Measurements from ENCODE around the gene SIPA1L2. TPM values are rescaled to one million over a fixed set of nuclear protein-coding genes. Genes with fewer than 3 reads are reported as not detected.

SIPA1L2 gene
- total and polyA plus RNA-seq, 2 of the 13 experiments (the other 11 are each of a cell fraction or from before 2014, with no cell fraction given): 0.03 TPM; not detected in 1

DNA sequence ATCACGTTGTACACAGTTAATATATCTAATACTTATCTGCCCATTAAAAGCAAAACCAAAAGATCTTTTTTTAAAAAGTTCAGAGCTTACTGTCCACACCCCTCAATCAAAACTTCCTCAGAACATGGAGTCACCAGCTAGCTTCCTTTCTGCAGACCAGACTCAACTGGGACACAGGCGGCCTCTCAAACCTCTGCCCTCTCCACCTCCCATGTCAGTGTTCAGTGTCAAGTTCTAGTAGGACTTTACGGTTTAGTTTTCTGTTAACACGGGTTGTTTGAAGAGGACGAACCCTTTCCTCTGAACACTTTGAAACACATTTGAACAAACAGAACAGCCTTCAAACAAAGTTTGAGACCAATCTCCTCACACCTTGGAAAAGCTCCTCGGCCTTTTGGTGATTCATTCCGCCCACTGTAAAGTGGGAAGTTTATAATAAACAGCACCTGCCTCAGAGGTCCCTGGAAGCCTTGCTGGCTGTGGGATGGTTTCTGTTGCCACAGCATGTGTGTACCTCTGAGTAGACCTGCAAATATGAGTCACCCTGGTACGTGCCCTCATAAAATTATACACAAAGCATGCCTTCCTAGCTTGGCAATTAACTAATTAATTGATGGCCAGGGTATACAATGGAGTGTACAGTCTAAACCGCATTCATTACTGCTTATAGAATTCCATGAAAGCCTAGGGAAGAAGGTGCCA is 48.4 kb upstream of the SIPA1L2 start (continued):
- TF ChIP-seq, protein P1, sequence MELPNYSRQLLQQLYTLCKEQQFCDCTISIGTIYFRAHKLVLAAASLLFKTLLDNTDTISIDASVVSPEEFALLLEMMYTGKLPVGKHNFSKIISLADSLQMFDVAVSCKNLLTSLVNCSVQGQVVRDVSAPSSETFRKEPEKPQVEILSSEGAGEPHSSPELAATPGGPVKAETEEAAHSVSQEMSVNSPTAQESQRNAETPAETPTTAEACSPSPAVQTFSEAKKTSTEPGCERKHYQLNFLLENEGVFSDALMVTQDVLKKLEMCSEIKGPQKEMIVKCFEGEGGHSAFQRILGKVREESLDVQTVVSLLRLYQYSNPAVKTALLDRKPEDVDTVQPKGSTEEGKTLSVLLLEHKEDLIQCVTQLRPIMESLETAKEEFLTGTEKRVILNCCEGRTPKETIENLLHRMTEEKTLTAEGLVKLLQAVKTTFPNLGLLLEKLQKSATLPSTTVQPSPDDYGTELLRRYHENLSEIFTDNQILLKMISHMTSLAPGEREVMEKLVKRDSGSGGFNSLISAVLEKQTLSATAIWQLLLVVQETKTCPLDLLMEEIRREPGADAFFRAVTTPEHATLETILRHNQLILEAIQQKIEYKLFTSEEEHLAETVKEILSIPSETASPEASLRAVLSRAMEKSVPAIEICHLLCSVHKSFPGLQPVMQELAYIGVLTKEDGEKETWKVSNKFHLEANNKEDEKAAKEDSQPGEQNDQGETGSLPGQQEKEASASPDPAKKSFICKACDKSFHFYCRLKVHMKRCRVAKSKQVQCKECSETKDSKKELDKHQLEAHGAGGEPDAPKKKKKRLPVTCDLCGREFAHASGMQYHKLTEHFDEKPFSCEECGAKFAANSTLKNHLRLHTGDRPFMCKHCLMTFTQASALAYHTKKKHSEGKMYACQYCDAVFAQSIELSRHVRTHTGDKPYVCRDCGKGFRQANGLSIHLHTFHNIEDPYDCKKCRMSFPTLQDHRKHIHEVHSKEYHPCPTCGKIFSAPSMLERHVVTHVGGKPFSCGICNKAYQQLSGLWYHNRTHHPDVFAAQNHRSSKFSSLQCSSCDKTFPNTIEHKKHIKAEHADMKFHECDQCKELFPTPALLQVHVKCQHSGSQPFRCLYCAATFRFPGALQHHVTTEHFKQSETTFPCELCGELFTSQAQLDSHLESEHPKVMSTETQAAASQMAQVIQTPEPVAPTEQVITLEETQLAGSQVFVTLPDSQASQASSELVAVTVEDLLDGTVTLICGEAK (IDR thresholded peaks at IDR 0.05): no peak
- TF ChIP-seq, protein P1 (CRISPR knock-in tag; IDR thresholded peaks at IDR 0.05): no peak
- TF ChIP-seq ZIK1 (CRISPR knock-in tag; IDR thresholded peaks at IDR 0.05; ENCODE audit: borderline replicate concordance, low read depth) (no peak), NONO (IDR thresholded peaks at IDR 0.05) (no peak), NONO (CRISPR knock-in tag; conservative IDR thresholded peaks at IDR 0.05) (no peak)
